ENCODE results near the gene TSNAXIP1.

Gene TSNAXIP1

DNA sequence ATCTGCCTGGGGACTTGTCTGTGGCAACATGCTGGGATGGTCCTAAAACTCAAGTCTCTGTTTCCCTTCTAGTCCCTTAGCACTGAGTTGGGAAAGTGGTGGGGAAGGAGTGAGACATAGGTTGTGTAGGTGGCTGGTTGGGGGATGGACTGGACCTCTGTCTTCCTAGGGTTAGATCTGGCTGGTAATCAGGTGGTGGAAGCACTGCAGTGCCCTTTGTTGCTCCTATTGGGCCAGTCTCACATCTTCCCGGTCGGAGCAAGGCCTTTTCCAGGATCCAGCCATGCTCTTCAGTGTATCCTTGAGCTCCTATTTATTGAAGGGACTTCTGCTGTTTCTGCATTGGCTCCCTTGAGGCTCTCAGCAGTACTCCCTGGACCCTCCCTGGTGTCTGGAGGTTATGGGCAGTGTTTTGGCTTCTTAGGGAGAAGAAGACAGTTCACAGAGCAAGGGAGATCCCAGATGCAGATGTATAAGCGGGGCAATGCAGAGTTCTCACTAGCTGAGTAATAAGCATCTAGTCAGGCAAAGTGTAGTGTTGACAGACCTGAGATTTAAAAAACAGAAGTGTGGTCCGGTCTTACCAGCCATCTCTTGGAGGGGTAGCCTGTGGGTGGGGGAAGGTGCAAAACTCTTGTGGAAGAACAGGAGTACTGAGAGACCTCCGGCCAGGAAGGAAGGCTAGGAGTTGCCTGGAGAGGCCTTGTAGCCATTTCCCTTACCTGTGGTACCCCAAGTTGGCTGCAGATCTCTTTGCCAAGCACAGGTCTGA is 38.8 kb downstream of the TSNAXIP1 start:
- peak overlapping the region; percentile 87 for H3K9ac ChIP-seq (ENCODE audit: low read depth, low read length, poor library complexity, severe bottlenecking)
- no peaks in the 10 kb centered on the region for H3K36me3 ChIP-seq (ENCODE audit: insufficient read depth, low read length)
- H3K79me2 ChIP-seq (ENCODE audit: insufficient read depth, low read length): peaks cover 71% of the 10 kb centered on the region
- H3F3A ChIP-seq (ENCODE audit: low read depth): no peaks in the 10 kb centered on the region
- peaks cover 4% of the 10 kb centered on the region for H3K27me3 ChIP-seq (ENCODE audit: insufficient read depth, low read length, poor library complexity, severe bottlenecking)
- H2AFZ ChIP-seq (ENCODE audit: low read length): no peak overlapping the region
- no peaks in the 10 kb centered on the region for H3K9me3 ChIP-seq (ENCODE audit: insufficient read depth, low read depth, low read length)
- no peak for TF ChIP-seq EZH2phosphoT487 (IDR thresholded peaks at IDR 0.05; ENCODE audit: borderline replicate concordance)
- TF ChIP-seq, protein P1, sequence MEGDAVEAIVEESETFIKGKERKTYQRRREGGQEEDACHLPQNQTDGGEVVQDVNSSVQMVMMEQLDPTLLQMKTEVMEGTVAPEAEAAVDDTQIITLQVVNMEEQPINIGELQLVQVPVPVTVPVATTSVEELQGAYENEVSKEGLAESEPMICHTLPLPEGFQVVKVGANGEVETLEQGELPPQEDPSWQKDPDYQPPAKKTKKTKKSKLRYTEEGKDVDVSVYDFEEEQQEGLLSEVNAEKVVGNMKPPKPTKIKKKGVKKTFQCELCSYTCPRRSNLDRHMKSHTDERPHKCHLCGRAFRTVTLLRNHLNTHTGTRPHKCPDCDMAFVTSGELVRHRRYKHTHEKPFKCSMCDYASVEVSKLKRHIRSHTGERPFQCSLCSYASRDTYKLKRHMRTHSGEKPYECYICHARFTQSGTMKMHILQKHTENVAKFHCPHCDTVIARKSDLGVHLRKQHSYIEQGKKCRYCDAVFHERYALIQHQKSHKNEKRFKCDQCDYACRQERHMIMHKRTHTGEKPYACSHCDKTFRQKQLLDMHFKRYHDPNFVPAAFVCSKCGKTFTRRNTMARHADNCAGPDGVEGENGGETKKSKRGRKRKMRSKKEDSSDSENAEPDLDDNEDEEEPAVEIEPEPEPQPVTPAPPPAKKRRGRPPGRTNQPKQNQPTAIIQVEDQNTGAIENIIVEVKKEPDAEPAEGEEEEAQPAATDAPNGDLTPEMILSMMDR (conservative IDR thresholded peaks at IDR 0.05; ENCODE audit: low read length): no peak
- peaks cover 32% of the 10 kb centered on the region for H4K20me1 ChIP-seq (ENCODE audit: insufficient read depth, low read length, poor library complexity, severe bottlenecking)
- no peaks in the 10 kb centered on the region for H3K9me2 ChIP-seq (replicated peaks; ENCODE audit: low read depth, low read length)
- H3K4me3 ChIP-seq (ENCODE audit: low read length, poor library complexity, severe bottlenecking): peak overlapping the region; percentile 84
- H3K4me1 ChIP-seq (ENCODE audit: insufficient read depth, low read length, poor library complexity, severe bottlenecking): peaks cover 46% of the 10 kb centered on the region
- H3K4me2 ChIP-seq (ENCODE audit: low read depth, low read length, poor library complexity, severe bottlenecking): peak overlapping the region; percentile 88

DNA sequence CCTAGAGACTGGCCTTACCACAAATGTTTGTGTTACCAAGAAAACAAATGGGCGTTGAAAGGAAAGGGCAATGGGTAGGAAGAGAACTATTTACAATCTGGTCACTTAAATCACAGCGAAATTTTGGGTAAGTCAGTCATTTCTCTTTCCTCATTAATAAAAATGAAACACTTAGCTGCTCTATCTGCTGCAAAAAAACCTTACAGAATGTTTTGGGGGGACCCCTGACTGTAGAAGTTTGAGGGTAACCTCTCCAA is 39.3 kb downstream of the TSNAXIP1 start:
- H3K9ac ChIP-seq (ENCODE audit: low read depth, low read length, poor library complexity, severe bottlenecking): peak overlapping the region; percentile 87
- peaks cover 32% of the 10 kb centered on the region for H4K20me1 ChIP-seq (ENCODE audit: insufficient read depth, low read length, poor library complexity, severe bottlenecking)
- H3K79me2 ChIP-seq (ENCODE audit: insufficient read depth, low read length): peaks cover 76% of the 10 kb centered on the region
- H3K9me2 ChIP-seq (replicated peaks; ENCODE audit: low read depth, low read length): no peaks in the 10 kb centered on the region
- H3K9me3 ChIP-seq (ENCODE audit: insufficient read depth, low read depth, low read length): no peaks in the 10 kb centered on the region
- H3F3A ChIP-seq (ENCODE audit: low read depth): no peaks in the 10 kb centered on the region
- peaks cover 46% of the 10 kb centered on the region for H3K4me1 ChIP-seq (ENCODE audit: insufficient read depth, low read length, poor library complexity, severe bottlenecking)
- no peaks in the 10 kb centered on the region for H3K36me3 ChIP-seq (ENCODE audit: insufficient read depth, low read length)
- H3K4me3 ChIP-seq (ENCODE audit: low read length, poor library complexity, severe bottlenecking): peak overlapping the region; percentile 84
- H3K27me3 ChIP-seq (ENCODE audit: insufficient read depth, low read length, poor library complexity, severe bottlenecking): peaks cover 4% of the 10 kb centered on the region
- peak overlapping the region; percentile 88 for H3K4me2 ChIP-seq (ENCODE audit: low read depth, low read length, poor library complexity, severe bottlenecking)
- TF ChIP-seq EZH2phosphoT487 (IDR thresholded peaks at IDR 0.05; ENCODE audit: borderline replicate concordance): no peak
- TF ChIP-seq, protein P1 (conservative IDR thresholded peaks at IDR 0.05; ENCODE audit: low read length): no peak
- H2AFZ ChIP-seq (ENCODE audit: low read length): peak overlapping the region; percentile 62

DNA sequence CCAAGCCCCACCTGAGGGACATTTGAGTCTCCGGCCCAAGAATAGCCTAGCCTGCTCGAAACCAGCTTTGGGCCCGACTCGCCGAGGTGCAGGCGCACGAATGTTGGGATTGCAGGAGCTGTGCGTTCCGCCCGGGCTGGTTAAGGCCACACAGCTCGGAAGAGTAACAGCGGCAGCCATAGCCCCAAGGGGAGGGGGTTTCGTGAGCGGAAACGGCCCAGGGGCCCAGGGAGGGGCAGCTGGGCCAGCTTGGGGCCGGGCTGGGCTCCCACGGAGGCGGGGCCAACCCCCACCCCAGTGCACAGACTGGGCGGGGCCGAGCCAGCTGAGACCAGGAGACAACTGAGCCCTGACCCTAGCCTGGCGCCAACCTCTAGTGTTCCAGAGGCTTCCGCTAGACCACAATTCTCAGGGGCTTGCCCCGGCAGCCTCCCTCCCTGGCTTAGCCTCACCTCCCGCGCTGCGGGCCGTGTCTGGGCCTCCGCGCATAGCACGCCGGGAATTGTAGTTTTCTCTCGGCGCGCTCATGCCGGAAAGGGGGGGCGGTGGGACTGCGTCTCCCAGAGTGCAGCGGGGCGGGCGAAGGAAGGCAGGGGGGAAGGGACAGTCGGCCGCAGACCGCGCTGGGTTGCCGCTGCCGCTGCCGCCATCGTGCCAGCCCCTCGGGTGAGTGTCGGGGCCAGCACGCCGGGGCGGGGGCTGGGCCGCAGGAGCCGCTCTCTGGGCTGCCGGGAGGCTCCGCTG is 39.8 kb downstream of the TSNAXIP1 start, which contains the start of gene NUTF2:
Gene NUTF2 (plus strand): TSS at position 614 of the 744 bp plus-strand sequence. CDS start 18,198 bp downstream, outside the sequence.
- Histone ChIP-seq H3K9me2 (replicated peaks; ENCODE audit: low read depth, low read length) (no peaks in the 10 kb centered on the region), H3K4me3 (ENCODE audit: low read length, poor library complexity, severe bottlenecking) (peak within 1 kb of the TSS; percentile 84), H3K4me2 (ENCODE audit: low read depth, low read length, poor library complexity, severe bottlenecking) (peak within 1 kb of the TSS; percentile 96), H3K9me3 (ENCODE audit: insufficient read depth, low read depth, low read length) (no peaks in the 10 kb centered on the region), H3K36me3 (ENCODE audit: insufficient read depth, low read length) (no peaks in the 10 kb centered on the region), H3K9ac (ENCODE audit: low read depth, low read length, poor library complexity, severe bottlenecking) (peak within 1 kb of the TSS; percentile 87), H4K20me1 (ENCODE audit: insufficient read depth, low read length, poor library complexity, severe bottlenecking) (peaks cover 32% of the 10 kb centered on the region), H3K4me1 (ENCODE audit: insufficient read depth, low read length, poor library complexity, severe bottlenecking) (peaks cover 43% of the 10 kb centered on the region), H2AFZ (ENCODE audit: low read length) (peak within 1 kb of the TSS; percentile 62), H3F3A (ENCODE audit: low read depth) (no peaks in the 10 kb centered on the region), H3K79me2 (ENCODE audit: insufficient read depth, low read length) (peaks cover 81% of the 10 kb centered on the region), H3K27me3 (ENCODE audit: insufficient read depth, low read length, poor library complexity, severe bottlenecking) (peaks cover 4% of the 10 kb centered on the region)
- no peak for TF ChIP-seq EZH2phosphoT487 (IDR thresholded peaks at IDR 0.05; ENCODE audit: borderline replicate concordance)
- TF ChIP-seq, protein P1 (conservative IDR thresholded peaks at IDR 0.05; ENCODE audit: low read length): no peak

All from Loucy (cell line).